ENCODE data around the gene MYF6. TPM values are rescaled to one million over a fixed set of nuclear protein-coding genes. Genes with fewer than 3 reads are reported as not detected.

The MYF6 gene
- polyA plus RNA-seq, 3 donors: not detected

DNA sequence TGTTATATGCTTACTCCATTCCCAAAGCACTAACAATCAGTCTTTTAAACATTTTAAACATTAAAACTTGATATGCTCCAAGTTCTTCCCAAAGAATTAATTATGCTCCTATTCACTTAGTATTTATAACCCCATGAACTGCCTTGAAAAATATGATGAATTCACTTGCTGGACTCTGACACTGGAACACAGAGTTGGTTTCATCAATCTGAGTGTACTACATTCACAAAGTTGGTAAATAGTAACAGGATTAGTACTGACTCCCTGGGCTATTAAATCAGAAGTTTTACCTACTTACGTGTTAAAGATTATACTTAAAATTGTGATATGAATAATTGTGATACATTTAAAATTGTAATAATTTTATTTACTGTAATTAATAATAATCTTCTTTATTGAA lies 17.3 kb upstream of the MYF6 start:
- intact Hi-C loops (cut with micrococcal nuclease): no loop called here

DNA sequence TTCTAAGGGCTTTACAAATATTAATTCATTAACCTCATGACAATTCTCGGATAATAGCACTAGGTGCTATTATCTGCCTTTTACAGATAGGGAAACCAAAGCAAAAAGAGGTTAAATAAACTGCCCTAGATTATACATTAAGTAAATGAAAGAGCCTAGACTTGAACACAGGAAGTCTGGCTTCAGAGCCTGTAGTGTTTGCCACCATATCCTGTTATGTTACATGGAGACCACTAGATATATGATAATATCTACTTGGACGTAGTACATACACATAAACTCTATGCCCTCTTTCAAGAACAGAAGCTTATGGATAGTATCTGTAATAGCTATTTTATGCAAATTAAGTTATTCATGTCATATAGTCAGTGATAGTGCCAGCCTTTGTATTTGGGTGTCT lies 16.9 kb upstream of the MYF6 start:
- Mint-ChIP-seq H3K27ac (no peak overlapping the region), H3K4me1 (no peaks in the 10 kb centered on the region), H3K9me3 (no peaks in the 10 kb centered on the region), H3K36me3 (no peaks in the 10 kb centered on the region), H3K4me3 (no peak overlapping the region), H3K27me3 (ENCODE audit: low read depth in 3 of 3) (peaks cover 0 to 2% (median 0%) of the 10 kb centered on the region in 3 donors)
- no peak overlapping the region for H3K27ac ChIP-seq (ENCODE audit: low read depth in 1 of 2, low read length in 2 of 2)
- H3K4me1 ChIP-seq (ENCODE audit: control insufficient read depth in 1 of 2, insufficient read depth in 2 of 2, low read length in 2 of 2): no peaks in the 10 kb centered on the region
- no peak overlapping the region for H2AFZ ChIP-seq (ENCODE audit: insufficient read depth, low read depth, low read length, poor library complexity, severe bottlenecking)
- no peak overlapping the region for H3K9ac ChIP-seq (ENCODE audit: insufficient read depth, low read length, poor library complexity, severe bottlenecking)
- H3K79me2 ChIP-seq (ENCODE audit: insufficient read depth, low read length): no peaks in the 10 kb centered on the region
- intact Hi-C loops (cut with micrococcal nuclease): no loop called here
- H3K4me2 ChIP-seq (replicated peaks; ENCODE audit: extremely low read depth, low read length, poor library complexity, severe bottlenecking): no peak overlapping the region
- no CpG with 5 or more reads among the region's 2 CpGs for WGBS (ENCODE audit: insufficient coverage)
- H3K9me3 ChIP-seq (replicated peaks in 1 of 2; ENCODE audit: control insufficient read depth in 1 of 2, insufficient read depth in 1 of 2, low read length in 2 of 2): no peaks in the 10 kb centered on the region
- DNase-seq: no peak
- TF ChIP-seq, protein P1, sequence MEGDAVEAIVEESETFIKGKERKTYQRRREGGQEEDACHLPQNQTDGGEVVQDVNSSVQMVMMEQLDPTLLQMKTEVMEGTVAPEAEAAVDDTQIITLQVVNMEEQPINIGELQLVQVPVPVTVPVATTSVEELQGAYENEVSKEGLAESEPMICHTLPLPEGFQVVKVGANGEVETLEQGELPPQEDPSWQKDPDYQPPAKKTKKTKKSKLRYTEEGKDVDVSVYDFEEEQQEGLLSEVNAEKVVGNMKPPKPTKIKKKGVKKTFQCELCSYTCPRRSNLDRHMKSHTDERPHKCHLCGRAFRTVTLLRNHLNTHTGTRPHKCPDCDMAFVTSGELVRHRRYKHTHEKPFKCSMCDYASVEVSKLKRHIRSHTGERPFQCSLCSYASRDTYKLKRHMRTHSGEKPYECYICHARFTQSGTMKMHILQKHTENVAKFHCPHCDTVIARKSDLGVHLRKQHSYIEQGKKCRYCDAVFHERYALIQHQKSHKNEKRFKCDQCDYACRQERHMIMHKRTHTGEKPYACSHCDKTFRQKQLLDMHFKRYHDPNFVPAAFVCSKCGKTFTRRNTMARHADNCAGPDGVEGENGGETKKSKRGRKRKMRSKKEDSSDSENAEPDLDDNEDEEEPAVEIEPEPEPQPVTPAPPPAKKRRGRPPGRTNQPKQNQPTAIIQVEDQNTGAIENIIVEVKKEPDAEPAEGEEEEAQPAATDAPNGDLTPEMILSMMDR (IDR thresholded peaks at IDR 0.05): no peak
- H3K27me3 ChIP-seq (ENCODE audit: control insufficient read depth in 2 of 2, insufficient read depth in 2 of 2, low read length in 2 of 2): no peaks in the 10 kb centered on the region
- no peaks in the 10 kb centered on the region for H3K36me3 ChIP-seq (replicated peaks in 1 of 2; ENCODE audit: control insufficient read depth in 1 of 2, insufficient read depth in 2 of 2, low read length in 2 of 2)
- no peak overlapping the region for H3K4me3 ChIP-seq (replicated peaks in 1 of 3; ENCODE audit: low read depth in 2 of 3, low read length in 3 of 3)
- H4K20me1 ChIP-seq (ENCODE audit: insufficient read depth, low read length): no peaks in the 10 kb centered on the region

More for the DNA sequence above, 17.3 kb upstream of the MYF6 start:
- H3K4me3 Mint-ChIP-seq: no peak overlapping the region
- peaks cover 0 to 2% (median 0%) of the 10 kb centered on the region in 3 donors for H3K27me3 Mint-ChIP-seq (ENCODE audit: low read depth in 3 of 3)
- TF ChIP-seq, protein P1 (IDR thresholded peaks at IDR 0.05): no peak
- no CpG with 5 or more reads among the region's 1 CpG for WGBS (ENCODE audit: insufficient coverage)
- no peaks in the 10 kb centered on the region for H3K9me3 Mint-ChIP-seq
- H3K4me1 Mint-ChIP-seq: no peaks in the 10 kb centered on the region
- no peaks in the 10 kb centered on the region for H3K27me3 ChIP-seq (ENCODE audit: control insufficient read depth in 2 of 2, insufficient read depth in 2 of 2, low read length in 2 of 2)
- no peaks in the 10 kb centered on the region for H3K36me3 Mint-ChIP-seq
- H3K4me3 ChIP-seq (replicated peaks in 1 of 3; ENCODE audit: low read depth in 2 of 3, low read length in 3 of 3): no peak overlapping the region
- H2AFZ ChIP-seq (ENCODE audit: insufficient read depth, low read depth, low read length, poor library complexity, severe bottlenecking): no peak overlapping the region
- no peaks in the 10 kb centered on the region for H4K20me1 ChIP-seq (ENCODE audit: insufficient read depth, low read length)
- no peak overlapping the region for H3K27ac ChIP-seq (ENCODE audit: low read depth in 1 of 2, low read length in 2 of 2)
- H3K4me2 ChIP-seq (replicated peaks; ENCODE audit: extremely low read depth, low read length, poor library complexity, severe bottlenecking): no peak overlapping the region
- H3K9me3 ChIP-seq (replicated peaks in 1 of 2; ENCODE audit: control insufficient read depth in 1 of 2, insufficient read depth in 1 of 2, low read length in 2 of 2): no peaks in the 10 kb centered on the region
- no peaks in the 10 kb centered on the region for H3K79me2 ChIP-seq (ENCODE audit: insufficient read depth, low read length)
- no peaks in the 10 kb centered on the region for H3K36me3 ChIP-seq (replicated peaks in 1 of 2; ENCODE audit: control insufficient read depth in 1 of 2, insufficient read depth in 2 of 2, low read length in 2 of 2)
- DNase-seq: no peak
- no peaks in the 10 kb centered on the region for H3K4me1 ChIP-seq (ENCODE audit: control insufficient read depth in 1 of 2, insufficient read depth in 2 of 2, low read length in 2 of 2)
- H3K27ac Mint-ChIP-seq: no peak overlapping the region
- H3K9ac ChIP-seq (ENCODE audit: insufficient read depth, low read length, poor library complexity, severe bottlenecking): no peak overlapping the region

Measured in CD14-positive monocyte (primary cell).